ENCODE measurements around the gene DGCR8. TPM values are rescaled to one million over a fixed set of nuclear protein-coding genes. Genes with fewer than 3 reads are reported as not detected.

Gene DGCR8
- total and polyA plus RNA-seq, 5 donors from 2014 or later = 2.7 to 41.1 (median 5.1) TPM

DNA sequence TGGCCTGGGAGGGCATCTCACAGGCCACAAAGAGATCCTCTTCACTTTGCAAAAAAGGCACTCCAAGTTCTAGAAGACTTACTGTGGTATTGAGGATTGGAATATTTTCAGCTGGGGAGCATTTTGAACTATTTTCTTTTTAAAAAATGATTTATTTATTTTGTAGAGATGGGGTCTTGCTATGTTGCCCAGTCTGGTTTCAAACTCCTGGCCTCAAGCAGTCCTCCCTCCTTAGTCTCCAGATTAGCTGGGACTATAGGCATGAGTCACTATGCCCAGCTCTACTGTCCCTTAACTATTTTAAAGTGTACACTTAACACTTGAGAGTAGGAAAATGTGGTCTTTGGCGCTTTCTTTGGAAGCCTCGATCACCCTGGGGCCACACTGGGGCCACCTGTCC is 24.9 kb upstream of the DGCR8 start:
- H3K27me3 ChIP-seq (ENCODE audit: control insufficient read depth, insufficient read depth, low read length) = no peaks in the 10 kb centered on the region
- Mint-ChIP-seq H3K27ac (no peak overlapping the region), H3K27me3 (no peaks in the 10 kb centered on the region), H3K4me3 (no peak overlapping the region), H3K9me3 (no peaks in the 10 kb centered on the region), H3K4me1 (peaks cover 0 to 9% (median 1%) of the 10 kb centered on the region in 4 donors), H3K36me3 (peaks cover 16% of the 10 kb centered on the region)
- DNase-seq (no peak), ATAC-seq (ENCODE audit: low read depth in 2 of 2) (no peak)
- no peak overlapping the region for H3K4me3 ChIP-seq (ENCODE audit: low read depth, low read length)
- H3K9me3 ChIP-seq (ENCODE audit: control insufficient read depth in 2 of 2, low read length in 2 of 2) = no peaks in the 10 kb centered on the region
- no peaks in the 10 kb centered on the region for H3K4me1 ChIP-seq (ENCODE audit: control insufficient read depth, insufficient read depth, low read length, poor library complexity, severe bottlenecking)
- H3K27ac ChIP-seq (ENCODE audit: insufficient read depth, low read length, poor library complexity, severe bottlenecking) = no peak overlapping the region
- H3K36me3 ChIP-seq (ENCODE audit: control insufficient read depth, insufficient read depth, low read length) = peaks cover 45% of the 10 kb centered on the region

DNA sequence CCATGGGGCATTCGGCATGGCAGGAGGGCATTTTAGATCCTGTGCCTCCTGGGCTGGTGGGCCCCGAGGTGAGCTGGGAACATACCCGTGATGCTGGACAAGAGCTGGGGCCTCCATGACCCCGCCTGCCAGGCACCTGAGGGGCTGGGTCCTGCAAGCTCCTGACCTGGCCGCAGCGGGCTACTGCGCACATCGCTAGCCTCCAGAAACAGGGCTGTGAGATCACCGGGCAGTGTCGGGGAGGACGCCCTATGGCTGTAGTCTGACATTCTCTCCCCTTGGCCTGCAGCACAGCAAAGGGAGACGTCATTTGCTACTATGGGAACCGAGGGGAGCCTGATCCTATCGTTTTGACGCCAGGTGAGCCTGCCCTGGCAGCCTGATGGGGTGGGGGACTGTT is 24.4 kb upstream of the DGCR8 start:
- Mint-ChIP-seq H3K27me3 (no peaks in the 10 kb centered on the region), H3K36me3 (peaks cover 16% of the 10 kb centered on the region)
- H3K36me3 ChIP-seq (ENCODE audit: control insufficient read depth, insufficient read depth, low read length) = peaks cover 45% of the 10 kb centered on the region

DNA sequence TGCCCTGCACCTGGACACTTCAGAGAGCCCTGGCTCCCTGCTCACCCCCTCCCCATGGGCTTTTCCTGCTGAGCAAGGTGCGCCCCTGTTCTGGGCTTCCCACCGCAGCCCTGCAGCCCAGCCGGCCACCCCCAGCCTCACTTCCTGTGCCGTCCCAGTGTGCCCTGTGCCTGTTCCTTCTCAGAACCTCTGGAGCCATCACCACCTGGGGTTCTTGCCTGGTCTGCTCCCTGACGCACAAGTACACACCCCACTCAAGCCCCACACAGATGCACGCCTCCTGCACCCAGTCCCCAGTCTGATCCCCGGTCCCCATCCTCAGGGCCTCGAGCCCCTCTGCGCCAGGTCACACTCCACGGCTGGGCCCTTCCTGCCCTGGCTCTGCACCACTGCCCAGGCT is 23.9 kb upstream of the DGCR8 start:
- no peak overlapping the region for H3K4me3 Mint-ChIP-seq
- H3K4me1 Mint-ChIP-seq = peaks cover 0 to 11% (median 1%) of the 10 kb centered on the region in 4 donors
- Histone ChIP-seq H3K9me3 (ENCODE audit: control insufficient read depth in 2 of 2, low read length in 2 of 2) (no peaks in the 10 kb centered on the region), H3K27me3 (ENCODE audit: control insufficient read depth, insufficient read depth, low read length) (no peaks in the 10 kb centered on the region), H3K36me3 (ENCODE audit: control insufficient read depth, insufficient read depth, low read length) (peaks cover 47% of the 10 kb centered on the region), H3K4me1 (ENCODE audit: control insufficient read depth, insufficient read depth, low read length, poor library complexity, severe bottlenecking) (no peaks in the 10 kb centered on the region), H3K27ac (ENCODE audit: insufficient read depth, low read length, poor library complexity, severe bottlenecking) (no peak overlapping the region), H3K4me3 (ENCODE audit: low read depth, low read length) (no peak overlapping the region)
- peaks cover 16% of the 10 kb centered on the region for H3K36me3 Mint-ChIP-seq
- no peak overlapping the region for H3K27ac Mint-ChIP-seq
- ATAC-seq (ENCODE audit: low read depth in 2 of 2) = no peak
- no peaks in the 10 kb centered on the region for H3K27me3 Mint-ChIP-seq
- DNase-seq = no peak
- no peaks in the 10 kb centered on the region for H3K9me3 Mint-ChIP-seq

More for the DNA sequence above, 24.4 kb upstream of the DGCR8 start:
- H3K9me3 Mint-ChIP-seq = no peaks in the 10 kb centered on the region
- no peak overlapping the region for H3K27ac Mint-ChIP-seq
- H3K27me3 ChIP-seq (ENCODE audit: control insufficient read depth, insufficient read depth, low read length) = no peaks in the 10 kb centered on the region
- no peaks in the 10 kb centered on the region for H3K4me1 ChIP-seq (ENCODE audit: control insufficient read depth, insufficient read depth, low read length, poor library complexity, severe bottlenecking)
- H3K4me3 Mint-ChIP-seq = no peak overlapping the region
- H3K4me3 ChIP-seq (ENCODE audit: low read depth, low read length) = no peak overlapping the region
- ATAC-seq (ENCODE audit: low read depth in 2 of 2) (no peak), DNase-seq (no peak)
- no peaks in the 10 kb centered on the region for H3K9me3 ChIP-seq (ENCODE audit: control insufficient read depth in 2 of 2, low read length in 2 of 2)
- no peak overlapping the region for H3K27ac ChIP-seq (ENCODE audit: insufficient read depth, low read length, poor library complexity, severe bottlenecking)
- H3K4me1 Mint-ChIP-seq = peaks cover 0 to 11% (median 1%) of the 10 kb centered on the region in 4 donors

DNA sequence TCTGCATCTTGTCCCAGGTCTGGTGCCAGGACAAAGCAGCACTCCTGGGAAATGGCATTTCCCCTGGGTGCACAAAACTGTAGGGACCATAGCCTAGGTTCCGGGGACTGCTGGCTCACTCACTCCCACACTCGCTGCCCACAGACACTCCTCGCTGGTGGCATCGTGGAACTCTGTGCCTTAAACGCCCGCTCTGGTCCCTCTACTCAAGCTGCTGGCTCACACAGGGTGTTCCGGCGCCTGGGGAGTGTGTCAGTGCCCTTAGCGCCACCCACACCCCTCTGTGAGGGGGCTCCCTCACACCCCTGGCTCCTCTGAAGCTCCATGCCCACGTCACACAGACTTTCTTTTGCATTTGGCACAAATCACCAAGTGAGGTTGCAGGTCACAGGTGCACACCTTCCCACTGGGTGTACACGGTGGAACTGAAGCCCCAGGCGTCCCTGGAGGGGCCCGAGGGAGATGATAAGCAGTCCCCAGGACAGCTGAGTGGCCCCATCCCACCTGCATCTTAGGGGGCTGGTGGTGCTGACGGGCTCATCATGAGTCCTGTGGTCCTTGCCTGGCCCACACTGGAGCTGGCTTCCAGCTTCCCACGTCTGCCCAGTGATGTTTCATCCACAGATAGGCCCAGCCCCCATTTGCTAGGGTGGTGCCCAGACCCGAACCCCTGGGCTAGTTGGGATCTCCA is 23.2 kb upstream of the DGCR8 start:
- no peaks in the 10 kb centered on the region for H3K27me3 ChIP-seq (ENCODE audit: control insufficient read depth, insufficient read depth, low read length)
- H3K4me1 ChIP-seq (ENCODE audit: control insufficient read depth, insufficient read depth, low read length, poor library complexity, severe bottlenecking) = no peaks in the 10 kb centered on the region
- Mint-ChIP-seq H3K36me3 (peaks cover 16% of the 10 kb centered on the region), H3K4me3 (no peak overlapping the region), H3K27ac (no peak overlapping the region), H3K9me3 (no peaks in the 10 kb centered on the region), H3K4me1 (peaks cover 0 to 11% (median 1%) of the 10 kb centered on the region in 4 donors), H3K27me3 (no peaks in the 10 kb centered on the region)
- DNase-seq (no peak), ATAC-seq (ENCODE audit: low read depth in 2 of 2) (no peak)
- H3K9me3 ChIP-seq (ENCODE audit: control insufficient read depth in 2 of 2, low read length in 2 of 2) = no peaks in the 10 kb centered on the region
- H3K4me3 ChIP-seq (ENCODE audit: low read depth, low read length) = no peak overlapping the region
- peaks cover 54% of the 10 kb centered on the region for H3K36me3 ChIP-seq (ENCODE audit: control insufficient read depth, insufficient read depth, low read length)
- H3K27ac ChIP-seq (ENCODE audit: insufficient read depth, low read length, poor library complexity, severe bottlenecking) = no peak overlapping the region

DNA sequence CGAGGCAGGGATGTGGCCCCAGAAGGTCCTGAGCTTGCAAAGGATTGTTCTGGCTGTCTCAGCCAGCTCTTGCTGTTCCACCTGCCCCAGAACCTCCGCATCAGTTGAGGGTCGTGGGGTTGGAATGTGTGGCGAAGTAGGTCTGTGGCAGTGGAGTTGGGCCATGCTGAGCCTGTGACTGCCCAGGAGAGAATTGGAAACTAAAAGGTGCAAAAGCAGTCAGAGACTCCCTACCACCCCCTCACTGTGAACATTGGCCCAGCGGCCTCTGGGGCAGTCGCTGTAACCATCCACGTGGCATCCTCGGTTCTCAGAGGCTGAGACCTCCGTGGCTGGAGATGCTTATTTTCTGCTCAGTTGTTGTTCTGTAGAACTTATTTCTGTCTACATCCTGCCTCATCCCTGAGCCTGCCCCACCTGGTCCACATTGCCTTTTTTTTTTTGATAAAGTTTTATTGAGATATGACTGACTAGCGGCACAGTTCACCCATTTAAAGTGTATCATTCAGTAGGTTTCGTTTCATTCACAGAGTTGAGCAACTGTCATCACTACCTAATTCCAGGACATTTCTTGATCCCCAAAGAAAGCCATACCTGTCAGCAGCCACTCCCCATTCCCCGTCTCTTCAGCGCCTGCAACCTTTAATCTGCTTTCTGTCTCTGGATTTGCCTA is 22.3 kb upstream of the DGCR8 start:
- H3K36me3 ChIP-seq (ENCODE audit: control insufficient read depth, insufficient read depth, low read length) = peaks cover 62% of the 10 kb centered on the region
- no peak for ATAC-seq (ENCODE audit: low read depth in 2 of 2)
- H3K27ac Mint-ChIP-seq = no peak overlapping the region

DNA sequence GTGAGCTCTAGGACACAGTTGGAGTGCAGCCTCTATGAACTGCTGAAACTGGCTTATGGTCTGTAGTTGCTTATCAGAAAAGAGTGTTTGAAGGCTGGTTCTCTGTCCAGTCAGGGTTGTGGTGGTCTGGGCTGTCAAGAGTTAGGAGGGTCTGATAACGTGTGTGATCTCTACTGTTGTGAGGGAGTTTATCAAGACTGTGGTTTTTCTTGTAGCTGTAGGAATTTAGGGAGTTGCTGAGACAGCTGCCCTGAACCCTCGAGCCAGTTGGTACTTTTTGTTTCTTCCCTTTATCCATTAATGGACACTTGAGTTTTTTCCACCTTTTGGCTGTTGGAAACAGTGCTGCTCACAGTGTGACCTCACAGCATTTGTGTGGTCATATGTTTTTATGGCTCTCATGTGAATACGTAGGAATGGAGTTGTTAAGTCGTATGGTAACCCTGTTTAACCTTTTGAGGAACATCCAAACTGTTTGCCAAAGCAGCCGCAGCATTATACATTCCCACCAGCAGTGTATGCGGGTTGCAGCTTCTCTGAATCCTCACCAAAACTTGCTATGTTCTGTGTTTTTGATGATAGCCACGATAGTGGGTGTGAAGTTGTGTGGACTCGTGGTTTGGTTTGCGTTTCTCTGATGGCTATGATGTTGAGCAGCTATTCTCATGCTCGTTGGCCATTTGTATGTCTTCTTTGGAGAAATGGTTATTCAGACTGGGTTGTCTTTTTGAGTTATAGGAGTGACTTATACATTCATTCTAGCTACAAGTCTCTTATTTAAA is 20.9 kb upstream of the DGCR8 start:
- Histone ChIP-seq H3K27me3 (ENCODE audit: control insufficient read depth, insufficient read depth, low read length) (no peaks in the 10 kb centered on the region), H3K9me3 (ENCODE audit: control insufficient read depth in 2 of 2, low read length in 2 of 2) (no peaks in the 10 kb centered on the region), H3K36me3 (ENCODE audit: control insufficient read depth, insufficient read depth, low read length) (peaks cover 56% of the 10 kb centered on the region), H3K4me1 (ENCODE audit: control insufficient read depth, insufficient read depth, low read length, poor library complexity, severe bottlenecking) (no peaks in the 10 kb centered on the region), H3K27ac (ENCODE audit: insufficient read depth, low read length, poor library complexity, severe bottlenecking) (no peak overlapping the region), H3K4me3 (ENCODE audit: low read depth, low read length) (no peak overlapping the region)
- Mint-ChIP-seq H3K36me3 (peaks cover 20% of the 10 kb centered on the region), H3K27ac (peak overlapping the region in 2 of 3 donors; percentile 32 to 36), H3K27me3 (no peaks in the 10 kb centered on the region), H3K4me1 (peaks cover 0 to 11% (median 1%) of the 10 kb centered on the region in 4 donors), H3K4me3 (no peak overlapping the region), H3K9me3 (no peaks in the 10 kb centered on the region)
- ATAC-seq (ENCODE audit: low read depth in 2 of 2) (no peak), DNase-seq (no peak)

More for the DNA sequence above, 22.3 kb upstream of the DGCR8 start:
- peaks cover 0 to 11% (median 1%) of the 10 kb centered on the region in 4 donors for H3K4me1 Mint-ChIP-seq
- Histone ChIP-seq H3K27me3 (ENCODE audit: control insufficient read depth, insufficient read depth, low read length) (no peaks in the 10 kb centered on the region), H3K4me1 (ENCODE audit: control insufficient read depth, insufficient read depth, low read length, poor library complexity, severe bottlenecking) (no peaks in the 10 kb centered on the region), H3K4me3 (ENCODE audit: low read depth, low read length) (no peak overlapping the region), H3K27ac (ENCODE audit: insufficient read depth, low read length, poor library complexity, severe bottlenecking) (no peak overlapping the region), H3K9me3 (ENCODE audit: control insufficient read depth in 2 of 2, low read length in 2 of 2) (no peaks in the 10 kb centered on the region)
- DNase-seq = no peak
- no peak overlapping the region for H3K4me3 Mint-ChIP-seq
- peaks cover 16% of the 10 kb centered on the region for H3K36me3 Mint-ChIP-seq
- no peaks in the 10 kb centered on the region for H3K9me3 Mint-ChIP-seq
- no peaks in the 10 kb centered on the region for H3K27me3 Mint-ChIP-seq

DNA sequence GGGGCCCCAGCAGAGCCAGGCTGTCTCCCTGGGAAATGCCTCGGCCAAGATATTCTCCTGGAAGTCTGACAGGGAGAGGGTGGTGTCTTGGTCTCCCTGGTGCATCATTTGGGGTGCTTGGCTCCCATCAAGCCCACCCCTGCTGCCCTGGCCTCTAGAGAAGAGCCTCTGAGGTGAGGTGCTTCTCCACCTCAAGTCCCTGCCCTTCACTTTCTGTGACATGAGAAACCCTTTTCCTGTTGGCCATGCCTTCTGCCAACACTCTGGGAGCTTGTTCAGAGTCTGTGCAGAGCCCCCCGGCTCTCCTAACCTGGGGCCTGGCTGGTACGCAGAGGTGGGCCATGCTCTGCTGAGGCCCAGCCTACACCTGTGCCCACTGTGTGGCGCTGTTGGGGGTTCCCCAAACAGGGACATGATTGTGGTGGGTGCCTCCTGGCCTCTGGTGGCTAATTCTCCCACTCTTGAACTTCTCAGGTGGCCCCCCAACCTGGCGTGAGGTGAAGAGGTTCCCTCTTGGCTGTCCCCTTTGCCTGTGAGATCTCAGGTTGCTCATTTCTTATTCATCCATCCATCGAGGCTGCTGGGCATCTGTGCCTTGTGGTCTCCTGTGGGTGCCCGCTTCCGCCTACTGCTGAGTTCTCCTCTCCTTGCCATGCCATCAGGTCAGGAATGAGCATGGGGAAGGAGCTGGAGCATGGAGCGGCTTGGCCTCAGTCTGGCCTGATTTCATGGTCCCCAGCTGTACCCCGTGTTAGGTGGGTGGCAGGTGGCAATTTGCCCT is 19.2 kb upstream of the DGCR8 start:
- no peak overlapping the region for H3K4me3 Mint-ChIP-seq
- H3K36me3 ChIP-seq (ENCODE audit: control insufficient read depth, insufficient read depth, low read length) = peaks cover 48% of the 10 kb centered on the region
- H3K27ac ChIP-seq (ENCODE audit: insufficient read depth, low read length, poor library complexity, severe bottlenecking) = no peak overlapping the region
- peaks cover 0 to 11% (median 1%) of the 10 kb centered on the region in 4 donors for H3K4me1 Mint-ChIP-seq
- H3K27me3 Mint-ChIP-seq = no peaks in the 10 kb centered on the region
- no peaks in the 10 kb centered on the region for H3K4me1 ChIP-seq (ENCODE audit: control insufficient read depth, insufficient read depth, low read length, poor library complexity, severe bottlenecking)
- H3K4me3 ChIP-seq (ENCODE audit: low read depth, low read length) = no peak overlapping the region
- no peaks in the 10 kb centered on the region for H3K27me3 ChIP-seq (ENCODE audit: control insufficient read depth, insufficient read depth, low read length)
- H3K27ac Mint-ChIP-seq = peak overlapping the region in 1 of 3 donors; percentile 51
- DNase-seq (no peak), ATAC-seq (ENCODE audit: low read depth in 2 of 2) (no peak)
- H3K9me3 ChIP-seq (ENCODE audit: control insufficient read depth in 2 of 2, low read length in 2 of 2) = no peaks in the 10 kb centered on the region
- peaks cover 22% of the 10 kb centered on the region for H3K36me3 Mint-ChIP-seq
- H3K9me3 Mint-ChIP-seq = no peaks in the 10 kb centered on the region
